Mesenchymal stem cell (in vitro differentiated cells and primary cell): Measurements from ENCODE around the gene C9orf85.
"Not testable (repeated sequence)": the region's sequence is repeated elsewhere in the genome, so short reads cannot be mapped to it uniquely, and the experiment has no call there.

ENCODE experiments used
- DNase-seq: peaks from one replicate; pipeline ENCODE4 v3.0.0-alpha.2; 2013
- H2AFZ ChIP-seq: one replicate; pipeline ENCODE4 v1.6.1; 2013; ENCODE audit warnings: low read depth, mild to moderate bottlenecking, control low read depth, inconsistent platforms, low read length, moderate library complexity
- H2AK5ac ChIP-seq: 2 replicates; pipeline ENCODE4 v1.6.1; 2013; ENCODE audit warnings: low read length, moderate library complexity, mild to moderate bottlenecking, inconsistent platforms; ENCODE audit not compliant: severe bottlenecking
- H2BK120ac ChIP-seq: one replicate; pipeline ENCODE4 v1.6.1; 2013; ENCODE audit warnings: low read depth, mild to moderate bottlenecking, inconsistent platforms, low read length, moderate library complexity
- H2BK12ac ChIP-seq, 2 experiments: one replicate each; pipeline ENCODE4 v1.6.1; 2013; ENCODE audit warnings: inconsistent platforms in 2 of 2, low read length in 2 of 2, mild to moderate bottlenecking in 2 of 2, moderate library complexity in 2 of 2, control low read depth in 1 of 2
- H2BK15ac ChIP-seq: one replicate; pipeline ENCODE4 v1.6.1; 2013; ENCODE audit warnings: mild to moderate bottlenecking, low read depth, inconsistent platforms; ENCODE audit not compliant: poor library complexity, severe bottlenecking
- H2BK5ac ChIP-seq: 2 replicates; pipeline ENCODE4 v1.6.1; 2013; ENCODE audit warnings: low read depth, mild to moderate bottlenecking, low read length, control low read depth, inconsistent platforms; ENCODE audit not compliant: poor library complexity, severe bottlenecking
- H3K14ac ChIP-seq, 2 experiments: one replicate each; pipeline ENCODE4 v1.6.1; 2013; ENCODE audit warnings: inconsistent platforms in 2 of 2, low read length in 2 of 2, control low read depth in 1 of 2, mild to moderate bottlenecking in 1 of 2, moderate library complexity in 1 of 2
- H3K18ac ChIP-seq, 2 experiments: one replicate each; pipeline ENCODE4 v1.6.1; 2013; ENCODE audit warnings: inconsistent platforms in 2 of 2, low read length in 2 of 2, control low read depth in 1 of 2, low read depth in 1 of 2, mild to moderate bottlenecking in 1 of 2
- H3K23ac ChIP-seq, 2 experiments: one replicate each; pipeline ENCODE4 v1.6.1; 2013; ENCODE audit warnings: inconsistent platforms in 2 of 2, low read length in 2 of 2, mild to moderate bottlenecking in 2 of 2, moderate library complexity in 2 of 2, control low read depth in 1 of 2
- H3K27ac ChIP-seq: 2 replicates; pipeline ENCODE4 v1.5.1; 2013; ENCODE audit warnings: mild to moderate bottlenecking, moderate library complexity, low read length, control low read depth, inconsistent platforms; ENCODE audit not compliant: poor library complexity, severe bottlenecking
- H3K27me3 ChIP-seq, 2 experiments: 2 replicates each; pipeline versions ENCODE4 v1.6.1 to v1.7.0; 2013; ENCODE audit warnings: low read length in 2 of 2, mild to moderate bottlenecking in 2 of 2, moderate library complexity in 2 of 2, control low read depth in 1 of 2, inconsistent platforms in 1 of 2; ENCODE audit not compliant: control insufficient read depth in 1 of 2, insufficient read depth in 1 of 2
- H3K36me3 ChIP-seq, 2 experiments: 2 replicates each; pipeline versions ENCODE4 v1.6.1 to v1.7.0; 2013; ENCODE audit warnings: low read length in 2 of 2, control low read depth in 1 of 2, inconsistent platforms in 1 of 2, low read depth in 1 of 2, mild to moderate bottlenecking in 1 of 2; ENCODE audit not compliant: insufficient read depth in 2 of 2, control insufficient read depth in 1 of 2
- H3K4ac ChIP-seq, 2 experiments: one replicate each; pipeline ENCODE4 v1.6.1; 2013; ENCODE audit warnings: inconsistent platforms in 2 of 2, low read length in 2 of 2, mild to moderate bottlenecking in 2 of 2, moderate library complexity in 2 of 2, control low read depth in 1 of 2, low read depth in 1 of 2
- H3K4me1 ChIP-seq: 2 replicates; pipeline ENCODE4 v1.6.1; 2013; ENCODE audit warnings: low read depth, low read length, control low read depth; ENCODE audit not compliant: control insufficient read depth, insufficient read depth
- H3K4me2 ChIP-seq: 2 replicates; pipeline ENCODE4 v1.6.1; 2013; ENCODE audit warnings: low read length, mild to moderate bottlenecking, inconsistent platforms; ENCODE audit not compliant: poor library complexity, severe bottlenecking
- H3K4me3 ChIP-seq, 2 experiments: 2 replicates each; pipeline versions ENCODE4 v1.5.1 to v1.7.0; 2013; ENCODE audit warnings: low read length in 2 of 2, mild to moderate bottlenecking in 2 of 2, control low read depth in 1 of 2, low read depth in 1 of 2; ENCODE audit not compliant: insufficient read depth in 1 of 2
- H3K79me1 ChIP-seq: replicated peaks from 2 replicates; pipeline ENCODE4 v1.6.1; 2013; ENCODE audit warnings: mild to moderate bottlenecking, control low read depth, low read length, inconsistent platforms; ENCODE audit not compliant: poor library complexity, severe bottlenecking
- H3K9ac ChIP-seq: 2 replicates; pipeline ENCODE4 v1.7.0; 2013; ENCODE audit warnings: mild to moderate bottlenecking, low read length, moderate library complexity
- H3K9me3 ChIP-seq: 2 replicates; pipeline ENCODE4 v1.7.0; 2013; ENCODE audit warnings: mild to moderate bottlenecking, low read length; ENCODE audit not compliant: control insufficient read depth
- H4K8ac ChIP-seq: one replicate; pipeline ENCODE4 v1.6.1; 2013; ENCODE audit warnings: inconsistent platforms, mild to moderate bottlenecking, low read length, moderate library complexity
- H4K91ac ChIP-seq: one replicate; pipeline ENCODE4 v1.6.1; 2013; ENCODE audit warnings: mild to moderate bottlenecking, low read length, inconsistent platforms
- WGBS: methylation state at CpG from one replicate; pipeline ENCODE4 v1.1.7; 2013; ENCODE audit warnings: mixed read lengths; 5-methylcytosine and 5-hydroxymethylcytosine counted together

The C9orf85 gene

DNA sequence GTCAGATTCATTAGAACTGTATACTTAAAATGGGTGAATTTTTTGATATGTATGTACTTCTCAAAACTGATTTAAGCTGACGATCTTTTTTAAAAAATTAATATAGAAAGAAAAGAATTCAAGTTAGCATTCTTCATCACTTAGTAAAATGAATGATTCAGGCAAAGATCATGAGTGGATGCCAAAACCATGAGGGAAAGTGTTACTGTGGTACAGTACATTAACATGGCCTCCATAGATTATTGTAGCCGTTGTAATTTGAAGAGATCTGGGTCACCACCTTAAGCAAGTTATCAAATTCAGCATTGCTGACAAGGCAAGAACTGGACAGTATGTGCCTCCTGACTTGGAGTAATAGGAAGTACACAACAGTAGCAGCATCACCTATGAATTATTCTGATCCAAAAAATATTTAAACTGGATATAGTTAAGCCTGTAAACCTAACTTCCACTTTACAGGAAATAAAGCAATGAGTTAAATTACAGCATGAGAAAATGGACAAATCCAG lies 29.7 kb downstream of the C9orf85 start:
- Histone ChIP-seq H4K91ac (no peak overlapping the region), H3K4me1 (peaks cover 1% of the 10 kb centered on the region), H2AK5ac (no peak overlapping the region), H2BK12ac (no peak overlapping the region), H3K4ac (no peak overlapping the region), H3K27ac (no peak overlapping the region), H3K23ac (no peak overlapping the region), H3K79me1 (peaks cover 11% of the 10 kb centered on the region), H2BK120ac (no peak overlapping the region), H3K4me2 (no peak overlapping the region), H3K27me3 (no peaks in the 10 kb centered on the region), H3K36me3 (no peaks in the 10 kb centered on the region), H2BK5ac (no peak overlapping the region), H4K8ac (no peak overlapping the region), H3K4me3 (no peak overlapping the region), H2AFZ (no peak overlapping the region), H3K14ac (no peak overlapping the region), H2BK15ac (no peak overlapping the region), H3K9ac (no peak overlapping the region), H3K9me3 (no peaks in the 10 kb centered on the region), H3K18ac (no peak overlapping the region)
- 100% methylated on average over 1 of the region's 2 CpGs for WGBS
- DNase-seq = no peak

DNA sequence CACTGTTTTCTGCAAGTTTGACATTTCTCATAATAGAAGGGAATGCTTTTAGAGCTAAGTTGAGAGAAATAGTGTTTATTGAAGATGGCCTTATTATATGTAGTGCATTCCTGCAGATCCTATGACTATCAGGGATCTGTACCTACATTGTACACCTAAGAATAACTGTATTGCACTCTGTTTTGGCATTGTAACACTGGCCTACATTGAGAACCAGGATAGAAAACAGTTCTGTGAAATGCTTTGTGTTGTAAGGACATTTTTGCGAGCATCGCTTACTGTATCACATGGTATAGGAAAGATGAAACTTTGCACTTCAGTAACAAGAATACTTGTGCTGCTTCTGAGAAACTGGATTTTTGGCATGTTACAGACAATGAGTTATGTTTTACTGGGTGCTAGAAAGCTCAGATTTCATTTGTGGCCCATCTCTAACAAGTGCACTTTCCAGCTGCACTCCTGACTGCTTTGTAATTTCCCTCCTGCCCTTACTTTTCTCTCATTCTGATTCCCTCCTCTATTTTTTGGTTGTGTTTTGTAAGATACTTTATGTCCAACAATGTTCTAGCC lies 30.6 kb downstream of the C9orf85 start:
- Histone ChIP-seq H3K4me3 (no peak overlapping the region), H4K8ac (no peak overlapping the region), H2AFZ (no peak overlapping the region), H2BK12ac (no peak overlapping the region), H3K23ac (no peak overlapping the region), H3K27me3 (no peaks in the 10 kb centered on the region), H3K4me1 (peaks cover 1% of the 10 kb centered on the region), H3K79me1 (peaks cover 9% of the 10 kb centered on the region), H4K91ac (no peak overlapping the region), H2BK5ac (no peak overlapping the region), H3K36me3 (peaks cover 0 to 3% of the 10 kb centered on the region in 2 experiments), H3K9ac (no peak overlapping the region), H3K18ac (no peak overlapping the region), H3K4ac (no peak overlapping the region), H3K9me3 (no peaks in the 10 kb centered on the region), H2AK5ac (no peak overlapping the region), H3K4me2 (no peak overlapping the region), H3K14ac (no peak overlapping the region), H2BK120ac (no peak overlapping the region), H3K27ac (no peak overlapping the region), H2BK15ac (no peak overlapping the region)
- DNase-seq = no peak
- WGBS = 97% methylated on average over 2 of the region's 2 CpGs

DNA sequence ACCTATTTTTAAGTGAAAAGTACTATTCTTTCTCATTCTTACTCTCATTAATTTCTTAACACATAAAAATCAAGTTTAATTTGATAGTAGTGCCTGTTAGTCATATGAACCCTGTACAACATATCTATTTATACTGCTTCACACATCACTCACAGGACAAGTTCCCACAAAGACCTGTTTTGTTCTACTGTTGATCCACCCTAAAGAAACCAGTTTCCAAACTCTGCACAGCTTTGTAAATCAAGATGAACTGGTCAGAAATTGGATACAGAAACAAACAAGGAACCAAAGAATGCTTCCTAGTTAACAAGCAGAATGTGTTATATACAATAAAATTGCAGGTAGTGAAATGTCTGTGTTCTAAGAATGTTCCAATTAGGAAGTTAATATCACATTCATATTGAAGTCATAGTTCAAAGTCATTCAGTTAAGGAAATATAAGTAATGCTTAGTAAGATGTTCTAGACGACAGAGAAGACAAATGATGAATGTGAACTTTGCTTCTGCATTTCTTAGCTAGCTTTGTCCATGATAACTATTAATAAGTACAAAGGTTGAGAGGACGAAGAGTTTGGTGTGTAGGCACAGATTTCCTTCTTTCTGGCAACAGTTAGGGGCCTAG lies 33.4 kb downstream of the C9orf85 start:
- H3K4me1 ChIP-seq = peaks cover 1% of the 10 kb centered on the region
- H3K27me3 ChIP-seq = no peaks in the 10 kb centered on the region
- H2AK5ac ChIP-seq = no peak overlapping the region
- no peak overlapping the region for H2AFZ ChIP-seq
- H3K27ac ChIP-seq = no peak overlapping the region
- no peak overlapping the region for H3K9ac ChIP-seq
- no peak overlapping the region for H2BK15ac ChIP-seq
- H2BK120ac ChIP-seq = no peak overlapping the region
- no peak overlapping the region for H2BK5ac ChIP-seq
- no peak overlapping the region for H3K4ac ChIP-seq
- H3K14ac ChIP-seq = no peak overlapping the region
- no peak overlapping the region for H3K4me2 ChIP-seq
- H3K23ac ChIP-seq = no peak overlapping the region
- no peak overlapping the region for H3K4me3 ChIP-seq
- no peak for DNase-seq
- WGBS = 74% methylated on average over 2 of the region's 2 CpGs
- H4K8ac ChIP-seq = no peak overlapping the region
- H3K18ac ChIP-seq = no peak overlapping the region
- H4K91ac ChIP-seq = no peak overlapping the region
- H3K9me3 ChIP-seq = no peaks in the 10 kb centered on the region
- H2BK12ac ChIP-seq = no peak overlapping the region
- H3K79me1 ChIP-seq = peaks cover 10% of the 10 kb centered on the region
- peaks cover 0 to 16% of the 10 kb centered on the region in 2 experiments for H3K36me3 ChIP-seq

DNA sequence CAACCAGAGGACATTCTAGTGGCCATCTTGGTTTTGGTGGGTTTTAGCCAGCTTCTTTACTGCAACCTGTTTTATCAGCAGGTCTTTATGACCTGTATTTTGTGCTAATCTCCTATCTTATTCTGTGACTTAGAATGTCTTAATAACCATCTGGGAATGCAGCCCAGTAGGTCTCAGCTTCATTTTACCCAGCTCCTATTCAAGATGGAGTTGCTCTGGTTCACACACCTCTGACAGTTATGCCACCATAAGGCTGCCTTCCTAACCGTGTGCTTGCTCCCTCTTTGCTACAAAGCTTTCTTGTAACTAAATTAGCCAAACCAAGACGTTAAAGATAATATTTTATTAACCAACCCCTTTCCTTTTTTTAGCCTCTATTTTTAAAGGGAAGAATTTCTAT lies 43.2 kb downstream of the C9orf85 start:
- 100% methylated on average over 1 of the region's 2 CpGs for WGBS
- not testable (repeated sequence) for H2BK15ac ChIP-seq, H2AFZ ChIP-seq, H3K27ac ChIP-seq, H3K9me3 ChIP-seq, H3K4me1 ChIP-seq, H3K4me2 ChIP-seq, H2BK12ac ChIP-seq, H4K91ac ChIP-seq, DNase-seq, H3K23ac ChIP-seq, H3K9ac ChIP-seq, H3K14ac ChIP-seq, H3K18ac ChIP-seq, H2BK120ac ChIP-seq, H2AK5ac ChIP-seq, H2BK5ac ChIP-seq, H3K4me3 ChIP-seq, H4K8ac ChIP-seq, H3K27me3 ChIP-seq, H3K4ac ChIP-seq
- Histone ChIP-seq H3K79me1 (peaks cover 16% of the 10 kb centered on the region), H3K36me3 (peaks cover 3 to 27% of the 10 kb centered on the region in 2 experiments)
